NCI-H82 (cell line): ENCODE measurements around the gene THADA.

Source experiments
- DNase-seq: peaks from one replicate; lab custom pipeline; 2025; lab: John Stamatoyannopoulos, UW

THADA gene

DNA sequence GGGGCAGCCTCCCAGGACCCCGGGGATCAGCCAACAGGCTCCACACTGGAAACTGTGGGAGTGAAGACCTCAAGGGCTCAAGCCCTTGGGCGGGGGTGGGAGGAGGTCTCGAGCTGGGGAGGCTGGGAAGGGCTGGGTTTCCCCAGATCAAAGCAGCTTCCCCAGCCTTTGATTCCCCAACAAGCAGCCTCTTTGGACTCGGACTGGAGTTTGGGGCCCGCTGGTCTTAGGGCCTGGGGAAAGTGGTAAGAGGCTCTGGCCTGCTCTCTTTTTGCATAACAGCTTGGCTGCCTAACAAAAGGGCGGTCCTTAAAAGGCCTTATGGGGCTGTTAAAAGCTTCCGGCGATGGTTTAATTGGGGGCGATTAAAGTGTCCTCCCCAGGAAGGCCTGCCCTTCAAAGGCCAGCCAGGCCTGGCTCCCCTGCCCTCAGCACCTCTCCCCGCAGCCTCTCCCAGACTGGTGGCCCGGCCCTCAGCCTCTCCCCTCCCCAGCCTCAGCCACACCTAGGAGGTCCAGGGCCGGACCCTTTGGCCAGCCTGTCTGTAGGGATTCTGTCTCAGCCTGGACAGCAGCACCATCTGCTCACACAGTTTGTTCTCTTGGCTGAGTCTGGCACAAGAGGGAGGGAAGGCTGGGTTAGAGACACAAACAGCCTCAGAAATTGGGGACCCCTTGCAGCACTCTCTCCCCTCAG, 409.0 kb downstream of the THADA start:
- DNase-seq = no peak

DNA sequence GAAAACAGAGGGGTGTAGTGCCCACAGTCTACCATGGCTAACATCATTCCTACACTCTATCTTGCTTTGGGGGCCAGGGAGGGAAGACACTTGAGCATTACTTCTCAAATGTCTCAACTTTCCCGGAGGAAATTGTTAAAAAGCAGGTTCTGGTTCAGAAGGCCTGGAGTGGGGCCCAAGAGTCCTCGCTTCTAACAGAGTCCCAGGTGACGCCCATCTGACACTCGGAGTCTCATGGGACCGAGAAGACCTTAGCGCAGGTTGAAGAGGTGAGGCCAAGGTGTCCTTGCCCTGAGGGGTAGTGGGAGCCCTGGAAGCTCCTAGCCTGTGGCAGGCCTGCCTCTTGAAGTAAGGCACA, 409.5 kb downstream of the THADA start:
- no peak for DNase-seq

GRCh38 chr2:43185146-43185545, 410.7 kb downstream of the THADA start:
- DNase-seq = no peak

GRCh38 chr2:43184339-43184895, 411.4 kb downstream of the THADA start:
- DNase-seq = no peak

- DNase-seq = no peak
Measured at GRCh38 chr2:43183743-43184142, 412.1 kb downstream of the THADA start.

- DNase-seq = no peak
Measured at GRCh38 chr2:43180897-43181296, 414.9 kb downstream of the THADA start.
